HG03175 (cell line): ENCODE measurements around the gene RAP1GAP2.
A peak's percentile ranks its signal among the peaks of the same experiment; 100 is the strongest.
"Not testable (repeated sequence)": the region's sequence is repeated elsewhere in the genome, so short reads cannot be mapped to it uniquely, and the experiment has no call there.

Experiments used
- ATAC-seq: cut with Tn5 transposase; IDR thresholded peaks from one replicate; pipeline ENCODE4 v1.9.1; 2021; ENCODE audit warnings: mild to moderate bottlenecking, moderate library complexity; ENCODE audit not compliant: unreplicated experiment

Gene RAP1GAP2

DNA sequence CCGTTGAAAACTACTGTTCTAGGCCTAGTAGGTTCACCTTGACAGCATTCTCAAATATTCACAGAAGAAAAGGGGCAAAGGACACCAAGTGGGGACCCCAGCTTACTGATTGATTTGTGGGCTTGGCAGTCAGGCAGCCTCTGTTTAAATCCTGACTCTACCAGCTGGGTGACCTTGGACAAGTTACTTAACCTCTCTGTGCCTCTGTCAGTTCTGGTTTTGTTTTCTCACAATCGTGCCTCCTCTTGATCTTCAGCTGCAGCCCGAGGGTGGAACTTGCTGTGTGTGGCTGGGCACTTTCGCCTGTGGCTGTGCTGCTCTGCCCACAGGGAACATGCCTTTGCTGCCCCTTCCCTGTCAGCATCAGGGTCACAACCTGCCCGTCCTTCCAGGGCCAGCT, 17.8 kb downstream of the RAP1GAP2 start:
- ATAC-seq, result peak; percentile 20

DNA sequence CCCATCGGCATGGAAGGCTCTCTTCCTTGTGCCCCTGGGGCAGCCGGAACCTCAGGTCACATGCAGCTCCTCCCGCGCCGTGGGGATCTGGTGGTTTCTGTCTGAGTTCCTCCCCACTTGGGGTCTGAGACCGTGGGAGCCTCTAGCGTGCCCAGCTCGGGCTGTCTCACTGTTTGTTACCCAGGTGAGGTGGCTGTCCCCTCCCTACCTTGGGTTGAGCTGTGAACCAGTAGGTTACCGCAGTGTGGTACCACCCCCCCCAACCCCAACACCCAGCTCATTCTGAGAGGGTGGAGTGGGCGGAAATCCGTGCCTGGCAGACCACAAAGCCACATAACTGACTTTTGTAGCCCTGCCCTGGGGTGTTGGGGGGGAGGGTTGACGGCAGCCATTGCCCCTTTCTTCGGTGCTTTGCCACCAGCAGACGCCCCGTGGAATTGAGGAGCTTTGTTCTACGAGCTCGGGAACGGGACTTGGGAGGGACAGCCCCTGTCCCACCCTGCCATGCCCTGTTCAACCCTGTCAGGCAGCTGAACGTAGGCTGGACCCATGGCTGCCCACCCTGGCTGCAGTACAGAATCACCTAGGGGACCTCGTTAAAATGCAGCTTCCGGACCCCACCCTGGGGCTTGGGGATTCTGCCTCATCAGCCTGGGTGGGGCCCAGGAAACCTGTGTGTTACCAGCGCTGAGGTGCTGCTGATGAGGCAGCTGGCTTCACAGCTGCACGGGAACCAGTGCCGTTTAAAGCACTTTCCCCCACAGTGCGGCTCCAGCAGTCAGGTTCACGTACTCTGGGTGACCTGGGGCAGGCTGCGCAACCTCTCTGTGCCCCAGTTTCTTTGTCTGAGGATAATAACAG, 18.5 kb downstream of the RAP1GAP2 start:
- ATAC-seq, result peak; percentile 61

DNA sequence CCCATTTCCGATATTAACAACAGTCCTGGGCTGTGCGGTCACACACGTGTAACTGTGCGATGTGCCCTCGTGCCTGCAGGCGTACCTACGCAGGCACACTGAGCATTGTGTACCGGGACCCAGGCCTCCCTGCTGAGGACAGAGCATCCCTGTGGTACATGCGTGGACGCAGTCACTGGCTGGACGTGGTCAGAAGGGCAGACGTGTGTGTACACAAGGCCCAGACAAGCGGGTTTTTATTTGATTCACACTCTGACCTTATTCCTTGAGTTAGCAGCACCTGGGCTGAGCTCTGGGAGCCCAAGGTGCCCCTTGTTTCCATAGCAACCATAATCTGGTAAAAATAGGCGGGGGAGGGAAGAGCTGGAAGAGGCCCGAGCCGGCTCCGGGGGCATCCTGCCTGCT, 19.5 kb downstream of the RAP1GAP2 start:
- ATAC-seq, result no peak

DNA sequence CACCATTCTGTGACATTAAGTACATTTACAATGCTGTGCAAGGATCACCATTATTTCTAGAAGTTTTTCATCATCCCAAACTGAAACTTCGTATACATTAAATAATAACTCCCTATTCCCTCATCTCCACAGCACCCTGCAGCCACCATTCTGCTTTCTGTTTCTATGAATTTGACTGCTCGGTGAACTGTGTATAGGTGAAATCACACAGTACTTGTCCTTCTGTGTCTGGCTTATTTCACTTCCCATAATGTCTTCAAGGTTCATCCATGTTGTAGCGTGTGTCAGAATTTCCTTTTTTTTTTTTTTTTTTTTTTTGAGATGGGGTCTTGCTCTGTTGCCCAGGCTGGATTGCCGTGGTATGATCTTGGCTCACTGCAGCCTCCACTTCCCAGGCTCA, 20.4 kb downstream of the RAP1GAP2 start:
- ATAC-seq, result no peak

DNA sequence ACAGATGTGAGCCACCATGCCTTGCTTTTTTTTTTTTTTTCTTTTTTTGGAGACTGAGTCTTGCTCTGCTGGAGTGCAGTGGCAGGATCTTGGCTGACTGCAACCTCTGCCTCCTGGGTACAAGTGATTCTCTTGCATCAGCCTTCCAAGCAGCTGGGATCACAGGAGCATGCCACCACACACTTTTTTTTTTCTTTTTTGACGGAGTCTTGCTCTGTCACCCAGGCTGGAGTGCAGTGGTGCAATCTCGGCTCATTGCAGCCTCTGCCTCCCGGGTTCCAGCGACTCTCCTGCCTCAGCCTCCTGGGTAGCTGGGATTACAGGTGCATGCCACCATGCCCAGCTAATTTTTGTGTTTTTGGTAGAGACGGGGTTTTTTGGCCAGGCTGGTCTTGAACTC, 23.1 kb downstream of the RAP1GAP2 start:
- ATAC-seq, result not testable (repeated sequence)

DNA sequence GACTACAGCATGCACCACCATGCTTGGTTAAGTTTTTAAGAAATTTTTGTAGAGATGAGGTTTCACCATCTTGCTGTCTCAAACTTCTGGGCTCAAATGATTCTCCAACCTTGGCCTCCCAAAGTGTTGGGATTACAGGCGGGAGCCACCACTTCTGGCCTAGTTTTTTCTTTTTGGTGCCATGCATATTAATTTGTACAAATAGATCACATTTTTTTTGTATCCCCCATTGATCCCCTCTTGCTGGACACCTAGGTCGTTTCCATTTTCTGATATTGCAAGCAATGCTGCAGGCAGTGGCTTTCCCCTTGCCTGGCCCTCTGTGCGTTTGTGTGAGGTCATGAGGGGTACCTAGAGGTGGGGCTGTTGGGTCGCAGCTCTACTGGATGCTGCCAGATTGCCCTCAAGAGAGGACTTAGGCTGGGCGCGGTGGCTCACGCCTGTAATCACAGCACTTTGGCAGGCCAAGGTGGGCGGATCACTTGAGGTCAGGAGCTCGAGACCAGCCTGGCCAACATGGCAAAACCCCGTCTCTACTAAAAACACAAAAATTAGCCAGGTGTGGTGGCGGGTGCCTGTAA, 23.8 kb downstream of the RAP1GAP2 start:
- no peak for ATAC-seq

DNA sequence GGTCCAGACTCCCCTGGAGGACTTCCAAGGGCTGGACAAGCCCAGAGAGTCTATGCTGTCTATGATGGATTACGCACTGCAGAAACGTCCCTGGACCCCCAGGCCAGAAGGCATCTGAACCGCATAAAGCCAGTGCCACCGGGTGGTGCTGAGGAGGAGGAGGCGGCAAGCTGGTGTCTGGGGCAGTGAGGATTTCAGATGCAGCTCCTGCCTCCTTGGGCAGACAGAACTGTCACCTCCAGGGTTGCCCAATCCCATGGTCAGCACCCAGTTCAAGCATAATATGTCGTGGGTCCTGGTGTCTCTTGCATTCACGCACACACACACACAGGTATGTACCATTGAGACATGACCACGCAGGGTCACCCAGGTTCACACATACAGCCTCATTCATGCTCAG, 25.6 kb downstream of the RAP1GAP2 start:
- no peak for ATAC-seq

DNA sequence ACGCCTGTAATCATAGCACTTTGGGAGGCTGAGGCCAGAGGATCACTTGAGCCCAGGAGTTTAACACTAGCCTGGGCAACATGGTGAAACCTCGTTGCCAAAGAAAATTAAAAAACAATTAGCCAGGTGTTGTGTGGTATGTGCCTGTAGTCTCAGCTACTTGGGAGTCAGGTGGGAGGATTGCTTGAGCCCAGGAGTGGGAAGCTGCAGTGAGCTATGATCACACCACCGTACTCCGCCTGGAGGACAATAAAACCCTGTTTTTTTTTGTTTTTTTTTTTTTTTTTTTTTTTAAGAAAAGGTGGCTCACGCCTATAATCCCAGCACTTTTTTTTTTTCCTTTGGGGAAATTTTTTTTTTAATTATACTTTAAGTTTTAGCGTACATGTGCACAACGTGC, 26.1 kb downstream of the RAP1GAP2 start:
- no peak for ATAC-seq

DNA sequence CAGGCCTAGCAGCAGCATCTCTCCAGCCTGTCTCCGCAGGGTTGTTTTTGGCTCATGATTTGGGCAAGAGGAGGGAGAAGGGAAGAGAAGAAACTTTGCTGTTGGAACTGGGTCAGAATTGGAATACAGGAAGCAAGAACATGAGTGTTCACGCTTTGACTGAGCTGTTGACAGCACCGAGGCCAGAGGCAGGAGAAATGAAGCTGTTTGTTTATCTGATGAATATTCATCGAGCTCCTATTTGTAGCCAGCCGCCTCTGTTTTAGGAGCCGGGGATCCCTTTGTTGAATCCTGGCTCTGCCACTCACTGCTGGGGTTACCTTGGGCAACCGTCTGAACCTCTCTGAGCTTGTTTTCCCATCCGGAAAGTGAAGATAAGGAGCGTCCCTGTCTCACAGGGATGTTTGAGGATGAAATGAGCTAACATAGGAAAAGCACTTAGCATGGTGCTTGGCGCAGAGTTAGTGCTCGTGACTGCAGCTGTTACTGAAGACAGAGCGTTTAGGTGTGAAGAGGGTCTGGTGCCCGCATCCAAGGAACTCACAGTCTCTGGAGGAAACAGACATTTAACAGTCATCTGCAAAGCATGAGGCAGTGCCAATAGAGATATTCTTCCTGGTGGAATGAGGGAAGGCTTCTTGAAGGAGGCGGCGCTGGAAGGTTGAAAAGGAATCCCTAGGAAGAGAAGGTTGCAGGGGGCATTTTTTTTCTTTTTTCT, 29.2 kb downstream of the RAP1GAP2 start:
- ATAC-seq, result no peak

DNA sequence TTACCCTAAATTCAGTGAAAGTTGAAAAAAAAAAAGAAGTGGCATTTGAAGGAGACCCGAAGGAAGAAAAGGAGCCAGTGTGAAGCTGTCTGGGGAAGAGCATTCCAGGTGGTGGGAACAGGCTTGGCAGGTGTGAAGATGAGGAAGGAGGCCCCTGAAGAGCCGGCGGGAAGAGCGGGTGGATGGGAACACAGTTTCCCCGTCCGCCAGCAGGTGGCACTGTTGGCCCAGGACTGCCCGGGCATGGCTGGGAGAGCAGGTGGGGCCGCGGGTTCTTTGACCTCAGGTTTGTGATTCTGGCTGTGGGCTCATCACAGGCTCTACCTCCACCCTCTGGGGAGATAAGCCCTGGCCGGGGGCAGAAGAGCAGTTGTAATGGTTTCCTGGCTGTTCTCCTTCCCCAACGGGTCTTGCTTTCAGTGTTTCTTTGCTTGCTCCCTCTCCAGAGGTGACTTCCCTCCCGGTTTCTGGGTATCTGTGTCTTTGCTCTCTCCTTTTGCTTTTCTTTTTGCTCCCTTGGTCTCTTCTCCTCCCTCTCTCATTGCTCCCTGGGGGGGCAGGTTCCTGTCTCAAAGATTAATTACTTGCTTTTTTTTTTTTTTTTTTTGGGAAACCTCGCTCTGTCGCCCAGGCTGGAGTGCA, 32.3 kb downstream of the RAP1GAP2 start:
- ATAC-seq, result no peak

DNA sequence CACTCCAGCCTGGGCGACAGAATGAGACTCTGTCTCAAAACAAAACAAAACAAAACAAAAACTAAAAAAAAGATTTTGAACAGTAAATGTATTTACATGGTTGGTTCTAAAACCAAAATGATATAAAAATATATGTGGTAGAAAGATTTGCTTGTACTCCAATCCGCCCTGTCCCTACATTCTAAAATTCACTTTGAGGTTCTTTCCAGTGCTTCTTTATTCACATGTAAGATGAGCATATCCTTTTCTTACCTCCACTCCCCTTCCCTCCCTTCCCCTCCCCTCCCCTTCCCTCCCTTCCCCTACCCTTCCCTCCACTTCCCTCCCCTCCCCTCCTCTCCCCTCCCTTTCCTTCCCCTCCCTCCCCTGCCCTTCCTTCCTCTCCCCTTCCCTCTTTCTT, 34.4 kb downstream of the RAP1GAP2 start:
- ATAC-seq, result no peak

DNA sequence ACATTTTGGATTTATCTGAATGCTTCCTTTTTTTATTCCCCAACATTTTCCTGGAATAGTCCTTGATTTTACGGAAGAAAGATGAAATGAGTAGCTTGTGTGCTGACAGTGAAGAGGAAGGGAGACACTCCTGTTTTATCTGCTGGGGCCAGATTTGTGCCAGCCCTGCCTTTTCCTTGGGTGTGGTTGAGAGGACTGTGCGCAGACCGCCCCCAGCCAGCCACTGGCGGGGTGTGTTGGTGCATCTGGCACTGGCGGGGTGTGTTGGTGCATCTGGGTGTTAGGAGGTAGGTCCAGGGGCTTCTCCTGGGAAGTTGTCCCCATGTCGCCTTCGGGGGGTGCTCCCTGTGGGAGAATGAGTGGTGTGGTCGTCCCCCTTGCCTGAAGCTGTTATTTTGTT, 39.5 kb downstream of the RAP1GAP2 start:
- ATAC-seq, result no peak

DNA sequence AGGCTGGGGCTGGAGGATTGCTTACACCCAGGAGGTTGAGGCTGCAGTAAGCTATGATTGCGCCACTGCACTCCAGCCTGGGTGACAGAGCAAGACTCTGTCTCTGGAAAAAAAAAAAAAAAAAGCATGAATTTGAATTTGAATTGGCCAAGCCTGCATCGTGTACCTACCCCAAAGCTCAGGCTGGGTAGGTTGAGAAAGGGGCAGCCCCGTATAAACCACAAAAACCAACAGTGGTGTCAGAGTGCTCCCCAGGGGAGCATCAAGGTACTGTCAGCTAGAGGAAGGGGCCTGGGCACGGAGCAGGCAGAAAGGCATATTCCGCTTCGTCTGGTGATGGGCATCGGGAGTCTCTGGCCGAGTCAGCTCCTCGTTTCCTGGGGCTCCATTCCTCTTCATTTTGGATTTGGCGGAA, 40.9 kb downstream of the RAP1GAP2 start:
- ATAC-seq, result no peak

DNA sequence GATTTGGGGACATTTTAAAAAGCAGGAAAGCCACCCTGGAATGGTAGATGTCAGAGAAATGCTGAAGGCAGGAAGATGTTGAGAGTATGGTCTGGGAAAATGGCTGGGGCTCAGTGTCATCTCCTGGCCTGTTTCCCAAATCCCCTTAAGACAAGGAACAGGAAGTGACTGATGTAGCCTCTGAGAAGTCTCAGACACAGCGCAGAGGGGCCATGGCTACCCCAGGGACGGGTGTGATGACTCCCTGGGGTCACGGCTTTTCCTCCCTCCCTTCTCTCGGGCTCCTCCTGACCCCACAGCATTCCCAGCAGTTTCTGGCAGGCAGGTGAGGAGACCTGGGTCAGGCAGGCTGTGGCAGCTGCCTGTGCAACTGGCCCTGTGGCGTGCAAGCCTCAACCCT, 45.4 kb downstream of the RAP1GAP2 start:
- no peak for ATAC-seq

DNA sequence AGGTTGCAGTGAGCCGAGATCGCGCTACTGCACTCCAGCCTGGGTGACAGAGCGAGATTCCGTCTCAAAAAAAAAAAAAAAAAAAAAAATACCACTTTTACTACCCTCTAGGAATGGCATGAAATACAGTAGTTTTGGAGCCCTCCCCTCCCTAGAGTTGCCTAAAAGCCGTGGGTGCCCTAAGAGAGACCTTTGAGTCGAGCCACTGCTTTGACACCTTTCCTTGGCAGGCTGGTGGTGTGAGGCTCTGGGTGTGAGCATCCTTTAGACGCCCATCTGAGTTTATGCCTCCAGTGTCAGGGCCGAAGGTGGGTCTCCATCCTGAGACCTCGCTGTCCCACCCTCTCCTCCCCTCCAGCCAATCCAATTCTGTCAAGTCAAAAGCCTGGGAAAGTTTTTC, 46.2 kb downstream of the RAP1GAP2 start:
- no peak for ATAC-seq

DNA sequence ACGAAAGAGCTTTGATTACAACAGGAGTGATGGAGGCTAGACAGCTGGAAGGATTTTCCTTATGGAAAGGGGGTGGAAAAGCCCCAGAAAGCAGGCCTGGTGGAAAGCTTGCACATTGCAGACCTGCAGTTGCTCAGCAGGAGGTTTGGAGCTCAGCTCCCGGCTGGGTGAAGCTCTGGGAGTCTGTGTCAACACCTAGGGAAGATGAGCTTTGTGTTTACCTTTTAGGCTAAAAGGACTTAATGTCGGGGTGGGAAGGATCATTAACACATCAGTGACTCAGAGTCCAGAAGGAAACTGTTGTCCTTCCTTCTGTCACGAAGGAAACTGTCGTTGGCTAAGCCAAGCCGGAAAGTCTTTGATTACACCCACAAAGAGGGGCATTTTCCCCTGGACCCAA, 48.2 kb downstream of the RAP1GAP2 start:
- ATAC-seq, result no peak

DNA sequence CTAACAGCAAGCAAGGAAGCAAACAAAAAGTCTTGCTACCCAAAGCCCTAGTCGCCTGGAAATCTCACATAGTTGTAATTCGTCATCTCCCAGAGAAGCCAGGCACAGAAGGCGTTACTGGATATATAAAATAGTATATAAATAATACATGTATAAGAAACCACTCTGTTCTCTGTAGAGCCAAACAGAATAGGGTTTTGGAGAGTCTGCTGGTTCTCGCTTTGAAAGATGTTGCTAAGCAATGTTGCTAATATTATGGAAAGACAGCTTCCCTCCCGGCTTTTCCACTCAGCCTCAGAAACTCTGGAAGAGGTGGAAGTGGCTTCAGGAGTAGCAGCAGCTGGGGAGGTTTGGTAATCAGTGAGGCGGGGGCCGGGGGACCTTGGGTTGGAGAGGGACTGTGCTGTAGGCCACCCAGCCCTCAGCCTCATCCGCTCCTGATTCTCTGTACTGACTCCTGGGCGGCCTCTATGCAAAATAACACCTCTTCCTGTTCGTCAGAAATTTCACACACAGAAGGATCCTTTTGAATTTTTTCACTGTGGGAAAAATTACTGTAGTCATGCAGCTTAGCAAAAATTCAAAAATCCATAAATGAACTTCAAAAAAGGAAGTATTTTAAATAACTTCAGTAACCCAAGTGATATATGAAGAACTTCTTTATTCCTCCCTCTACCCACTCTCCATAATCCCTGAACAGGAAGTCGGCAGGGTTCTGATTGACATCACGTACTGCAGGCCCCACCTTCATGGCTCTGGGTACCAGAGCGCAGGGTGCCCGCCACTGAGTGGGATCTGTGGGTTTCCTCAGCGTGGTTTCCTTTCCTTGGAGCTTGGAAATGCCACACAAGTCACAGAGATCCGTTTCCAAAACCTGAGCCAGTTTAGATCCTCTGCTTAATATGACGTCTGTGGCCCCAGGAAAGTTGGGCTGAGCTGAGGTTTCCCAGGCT, 51.4 kb downstream of the RAP1GAP2 start:
- no peak for ATAC-seq

DNA sequence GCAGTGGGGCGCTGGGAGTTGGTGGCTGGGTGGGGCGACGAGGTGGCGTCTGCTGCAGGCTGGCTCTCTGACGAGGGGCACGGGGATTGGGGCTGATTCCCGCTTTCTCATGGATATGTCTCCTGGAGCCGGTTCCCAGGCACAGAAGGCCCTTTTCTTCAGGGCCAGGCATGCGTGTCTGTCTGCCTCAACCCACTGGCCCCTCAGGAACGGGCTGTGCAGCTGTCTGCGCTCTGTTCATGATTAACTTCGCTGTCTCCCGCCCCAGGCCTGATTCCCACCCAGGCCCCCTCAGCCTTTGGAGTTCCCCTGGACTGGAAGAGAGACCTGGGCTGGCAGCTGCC, 53.1 kb downstream of the RAP1GAP2 start:
- no peak for ATAC-seq

DNA sequence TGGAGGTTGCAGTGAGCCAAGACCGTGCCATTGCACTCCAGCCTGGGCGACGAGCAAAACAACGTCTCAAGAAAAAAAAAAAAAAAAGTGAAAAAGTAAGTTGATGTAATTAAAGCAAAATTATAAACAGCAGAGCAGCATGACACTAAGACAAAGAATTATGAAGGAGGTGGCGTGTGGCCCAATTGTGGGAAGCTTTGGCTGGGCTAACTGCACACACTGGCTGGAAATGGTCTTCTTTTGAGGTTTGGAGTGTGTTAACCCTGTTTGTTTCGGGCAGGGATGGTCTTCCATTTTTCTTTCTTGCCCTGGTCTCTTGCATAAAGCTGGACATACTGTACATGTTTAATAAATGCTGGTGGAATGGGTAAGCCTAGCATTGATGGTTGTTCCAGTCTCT, 54.8 kb downstream of the RAP1GAP2 start:
- ATAC-seq, result no peak

DNA sequence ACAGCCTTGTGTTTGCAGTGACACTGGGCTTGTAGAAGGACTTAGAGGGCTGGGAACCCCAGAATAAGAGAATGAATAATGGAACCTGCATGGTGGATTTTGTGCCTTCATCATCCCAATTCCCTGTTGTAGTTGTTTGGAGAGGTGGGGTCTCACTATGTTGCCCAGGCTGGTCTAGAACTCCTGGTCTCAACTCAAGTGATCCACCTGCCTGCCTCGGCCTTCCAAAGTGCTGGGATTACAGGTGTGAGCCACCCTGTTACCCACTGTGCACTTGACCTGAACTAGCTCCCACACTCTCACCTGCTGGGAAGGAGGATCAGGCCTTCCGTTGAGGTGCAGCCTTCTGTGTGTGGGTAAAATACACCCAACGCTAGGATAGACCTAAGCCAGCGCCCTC, 55.4 kb downstream of the RAP1GAP2 start:
- no peak for ATAC-seq

DNA sequence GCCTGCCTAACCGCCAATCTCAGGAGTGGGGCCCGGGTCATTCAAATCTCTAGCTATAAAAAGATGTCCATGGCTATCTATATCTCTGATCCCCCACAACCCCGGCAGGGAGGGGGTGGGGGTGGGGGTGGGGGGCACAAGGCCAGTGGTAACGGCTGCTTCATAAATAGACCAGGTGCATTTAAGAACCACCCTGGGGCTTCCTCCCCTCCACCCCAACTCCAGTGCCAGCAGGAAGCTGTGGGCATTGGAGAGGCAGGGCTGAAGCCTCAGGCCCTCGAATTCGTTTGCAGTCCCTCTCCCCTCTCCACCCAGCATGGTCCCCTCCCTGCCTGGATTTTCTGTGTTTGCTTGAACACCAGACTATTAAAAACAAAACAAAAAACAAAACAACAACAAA, 56.0 kb downstream of the RAP1GAP2 start:
- ATAC-seq, result no peak
